Inferior parietal cortex (tissue), 1 donor: Measurements from ENCODE around the gene ROBO2.

Experiments
- DNase-seq: peaks from one replicate; pipeline ENCODE4 v3.0.0-alpha.2; 2016; ENCODE audit errors: extremely low spot score

Gene ROBO2

DNA sequence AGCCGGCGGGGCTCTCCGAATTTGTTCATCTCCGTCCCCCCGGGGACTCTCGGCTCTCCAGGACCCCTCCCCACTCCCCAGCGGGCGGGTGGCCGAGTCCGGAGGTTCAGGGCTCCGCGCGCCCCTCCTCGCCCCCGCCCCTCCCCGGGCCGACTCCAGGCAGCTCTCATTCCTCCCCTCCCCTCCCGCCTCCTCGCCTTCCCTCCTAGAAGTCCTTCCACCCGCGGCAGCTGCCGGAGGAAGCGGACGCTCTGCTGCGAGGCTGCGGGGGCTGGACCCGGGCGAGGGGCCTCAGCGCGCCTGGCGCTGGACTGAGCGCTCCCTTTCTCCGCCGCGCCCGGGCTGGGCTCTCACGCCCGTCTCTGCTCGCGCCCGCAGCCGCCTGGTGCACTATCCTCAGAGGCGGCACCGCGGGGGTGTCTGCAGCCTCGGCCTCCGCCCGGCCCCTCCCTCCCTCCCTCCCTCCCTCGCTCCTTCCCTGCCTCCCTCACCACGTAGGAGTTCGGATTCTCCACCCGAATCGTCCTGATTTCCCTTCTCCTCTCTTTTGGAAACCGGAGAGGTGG is at the start of gene ROBO2:
ROBO2 (plus strand) TSS at position 494 of the 566 bp plus-strand sequence. CDS start 687 bp downstream, outside the sequence.
- no peak for DNase-seq

DNA sequence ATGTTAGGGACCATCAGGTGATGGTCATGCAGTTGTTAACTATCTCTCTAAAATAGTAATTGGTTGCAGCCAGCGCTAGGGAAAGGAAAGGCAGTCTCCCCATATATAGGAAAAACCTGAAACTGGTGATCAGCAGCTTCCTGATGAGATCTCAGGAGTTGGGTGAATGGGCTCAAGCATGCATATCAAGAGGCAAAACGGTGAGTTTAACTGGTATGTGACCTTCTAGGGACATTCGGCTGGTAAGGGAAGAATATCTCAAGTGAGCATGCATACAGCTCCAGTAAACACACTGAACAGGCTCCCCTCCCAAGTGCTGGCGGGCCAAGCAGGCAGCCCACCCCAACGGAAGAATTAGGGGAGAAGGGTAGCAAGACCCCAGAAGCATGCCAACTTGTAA is 49.3 kb upstream of the ROBO2 start:
- DNase-seq, result no peak

DNA sequence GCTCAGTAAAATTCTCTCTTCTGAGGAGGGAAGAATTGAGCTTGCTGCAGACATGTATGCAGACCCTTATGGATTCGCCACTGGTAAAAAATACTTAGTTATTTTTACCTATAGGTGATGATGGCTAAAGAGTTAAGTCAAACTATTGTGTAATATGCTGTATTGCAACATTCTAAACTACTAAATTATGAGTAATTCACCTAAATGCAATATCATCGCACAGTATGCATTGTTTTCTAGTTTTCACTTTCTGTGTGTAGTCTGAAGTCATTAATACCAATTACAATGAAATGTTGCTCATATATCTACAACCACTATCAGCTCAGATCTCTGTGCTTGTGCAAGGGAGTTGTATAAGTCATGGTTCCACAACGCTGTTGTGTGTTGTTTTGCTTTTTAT is 48.7 kb upstream of the ROBO2 start:
- DNase-seq, result no peak

DNA sequence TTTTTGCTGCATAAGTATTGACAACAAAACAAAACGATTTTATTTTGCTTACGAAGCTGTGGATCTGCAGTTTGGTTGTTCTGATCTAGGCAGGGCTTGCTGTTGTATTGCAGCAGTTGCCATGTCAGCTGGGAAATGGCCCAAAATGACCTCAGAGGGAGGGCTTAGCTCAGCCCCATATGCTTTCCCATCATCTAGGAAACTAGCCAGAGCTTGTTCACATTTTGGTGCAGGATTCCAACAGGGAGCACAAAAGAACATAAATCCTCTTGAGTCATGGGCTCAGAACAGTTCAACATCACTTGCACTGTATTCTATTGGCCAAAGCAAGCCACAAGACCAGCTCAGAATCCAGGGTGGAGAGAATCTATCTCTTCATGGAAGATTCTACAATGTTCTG is 42.2 kb upstream of the ROBO2 start:
- DNase-seq, result no peak

GRCh38 chr3:76998555-76998954 is 41.3 kb upstream of the ROBO2 start:
- no peak for DNase-seq

GRCh38 chr3:77001062-77001701 is 38.7 kb upstream of the ROBO2 start:
- no peak for DNase-seq

GRCh38 chr3:77014226-77014625 is 25.7 kb upstream of the ROBO2 start:
- no peak for DNase-seq

GRCh38 chr3:77025471-77025870 is 14.4 kb upstream of the ROBO2 start:
- DNase-seq, result no peak

DNA sequence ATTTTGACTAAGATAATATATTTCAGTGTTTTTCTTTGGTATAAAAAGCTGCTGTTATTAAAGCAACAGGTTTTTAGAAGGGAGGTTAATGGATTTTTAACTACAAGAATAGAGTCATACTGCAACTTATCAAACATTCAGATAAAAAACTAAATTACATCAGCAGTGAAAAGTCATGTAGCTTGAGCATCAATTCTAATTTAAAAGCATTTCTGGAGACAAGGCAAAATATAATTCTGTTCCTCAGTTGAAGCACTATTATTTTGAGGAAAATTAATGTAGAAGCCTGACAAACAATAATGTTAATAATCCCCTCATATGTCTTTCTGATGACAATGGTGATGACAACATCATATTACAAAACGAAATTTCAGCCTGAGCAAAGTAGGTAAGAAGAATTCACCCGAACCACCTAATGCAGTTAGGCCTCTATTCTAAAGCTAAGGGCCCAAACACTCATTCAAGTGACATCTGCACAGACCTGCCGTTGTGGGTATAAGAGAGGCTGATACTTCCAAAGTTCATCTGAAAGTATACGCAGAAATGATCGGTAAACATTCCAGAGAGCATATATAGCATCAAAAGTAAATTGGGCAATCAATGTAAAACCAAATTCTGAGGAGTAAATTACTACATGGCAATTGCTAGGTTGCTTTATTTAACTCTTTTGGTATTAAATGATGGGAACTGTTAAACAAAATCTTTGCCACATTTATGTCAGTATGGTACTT is 12.8 kb upstream of the ROBO2 start:
- no peak for DNase-seq

DNA sequence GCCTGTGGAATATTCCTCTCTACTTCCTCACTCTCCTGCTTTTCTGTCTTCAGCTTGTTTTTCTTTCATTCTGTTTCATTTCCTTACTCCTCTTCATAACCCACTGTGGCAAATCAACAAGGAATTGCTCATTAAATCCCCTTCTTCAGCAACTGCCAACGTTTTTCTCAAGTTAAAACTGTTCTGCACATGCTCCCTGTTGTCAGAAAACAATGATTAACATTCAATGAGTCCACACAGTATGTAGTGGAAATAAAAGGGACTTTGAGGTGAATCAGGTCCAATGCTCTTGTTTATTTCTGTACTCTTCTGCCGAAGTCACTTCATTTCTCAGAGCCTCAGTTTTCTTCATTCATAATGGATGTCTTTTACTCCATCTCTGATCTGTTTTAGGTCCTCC is 11.9 kb upstream of the ROBO2 start:
- DNase-seq, result no peak

GRCh38 chr3:77038468-77038929 is 1.4 kb upstream of the ROBO2 start:
- DNase-seq, result peak; percentile 86

DNA sequence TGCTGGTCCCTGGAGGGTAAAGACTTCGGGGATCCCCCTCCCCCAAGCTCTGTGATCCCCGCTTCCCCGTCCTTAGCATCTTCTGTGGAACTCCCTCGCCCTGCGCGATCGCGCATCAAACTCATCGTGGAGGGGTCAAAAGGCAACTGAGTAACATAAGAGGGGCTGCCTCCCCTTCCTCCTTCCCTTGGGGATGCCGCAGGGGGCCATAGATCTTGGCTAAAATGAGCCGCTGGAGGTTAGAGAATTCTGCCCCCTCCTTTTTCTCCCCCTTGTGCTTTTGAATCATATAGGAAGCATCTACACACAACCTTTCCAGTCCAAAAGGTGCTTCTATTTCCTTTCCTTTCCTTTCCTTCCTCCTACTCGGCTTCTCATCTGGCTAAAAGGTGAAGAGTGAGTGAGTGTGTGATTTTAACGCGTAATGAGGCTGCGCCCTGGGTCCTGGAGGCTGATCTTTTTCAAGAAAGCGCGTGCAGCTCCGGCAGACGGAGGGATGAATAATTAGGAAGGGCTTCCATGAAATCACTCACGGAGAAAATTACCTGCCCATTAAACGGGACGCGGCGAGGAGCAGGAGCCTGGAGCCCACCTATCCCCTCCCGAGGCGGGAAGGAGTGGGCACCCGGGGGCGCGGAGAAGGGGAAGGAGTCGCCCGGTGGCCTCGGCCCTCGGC is 831 bp upstream of the ROBO2 start:
- no peak for DNase-seq

DNA sequence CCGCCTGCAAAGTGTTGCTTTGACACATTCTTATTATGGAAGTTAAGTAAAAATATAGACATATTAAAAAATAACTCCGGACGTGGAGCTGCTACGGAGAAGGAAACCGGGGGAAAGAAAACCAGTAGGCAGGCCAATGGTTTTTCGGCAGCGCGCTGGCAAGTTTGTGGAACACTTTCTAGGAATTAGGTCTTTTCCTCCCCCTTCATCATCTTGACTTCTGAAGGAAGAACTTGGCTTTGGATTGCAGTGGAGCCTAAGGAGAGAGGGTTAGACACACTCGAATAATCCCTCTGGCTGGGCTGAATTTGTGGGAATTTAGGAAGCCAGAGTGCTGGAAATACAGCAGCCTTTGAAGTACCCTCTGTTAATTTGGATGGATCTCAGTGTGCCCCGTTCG is 317 bp downstream of the ROBO2 start:
- no peak for DNase-seq

DNA sequence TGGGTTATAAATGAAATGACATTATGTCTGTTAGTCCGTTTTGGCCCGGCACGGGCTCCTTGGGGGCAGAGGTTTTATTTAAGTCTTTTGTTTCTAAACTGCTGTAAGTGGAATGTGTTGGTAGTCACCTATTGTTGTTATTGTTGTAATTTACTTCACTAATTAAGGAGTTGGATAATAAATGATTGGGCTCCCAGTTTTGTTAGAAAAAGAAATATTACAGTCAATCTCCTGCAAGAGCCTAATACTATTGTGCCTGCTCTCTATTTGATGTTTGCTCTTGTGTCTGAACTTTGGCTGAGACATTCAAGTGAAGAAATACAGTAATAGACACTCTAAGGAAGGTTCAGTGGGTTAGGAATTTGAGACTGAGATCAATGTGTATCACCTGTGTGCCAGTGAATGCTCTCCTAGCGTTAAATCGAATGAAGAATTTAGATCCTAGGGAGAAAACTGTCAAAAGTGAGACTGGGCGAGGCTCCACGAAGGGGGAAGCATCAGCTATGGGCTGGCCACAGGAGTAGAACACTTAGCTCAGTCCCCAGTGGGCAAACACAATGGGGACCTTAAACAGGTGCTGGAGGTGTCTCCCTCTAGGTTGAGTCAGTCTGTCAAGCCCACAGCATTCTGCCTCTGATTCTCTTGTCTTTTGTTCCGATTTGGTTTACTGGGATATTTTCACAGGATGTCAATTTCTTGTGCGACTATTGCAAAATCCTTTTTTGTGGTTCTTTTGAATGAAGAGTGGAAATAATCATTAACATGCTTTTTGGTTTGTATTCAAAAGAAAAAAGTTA is 1.2 kb downstream of the ROBO2 start:
- DNase-seq, result no peak

GRCh38 chr3:77041811-77042210 is 1.9 kb downstream of the ROBO2 start:
- DNase-seq, result no peak

- no peak for DNase-seq
These were observed 2.4 kb downstream of the ROBO2 start for GRCh38 chr3:77042343-77042742.

- no peak for DNase-seq
These were observed 3.0 kb downstream of the ROBO2 start for GRCh38 chr3:77042882-77043281.

GRCh38 chr3:77045686-77046085 is 5.8 kb downstream of the ROBO2 start:
- DNase-seq, result no peak

DNA sequence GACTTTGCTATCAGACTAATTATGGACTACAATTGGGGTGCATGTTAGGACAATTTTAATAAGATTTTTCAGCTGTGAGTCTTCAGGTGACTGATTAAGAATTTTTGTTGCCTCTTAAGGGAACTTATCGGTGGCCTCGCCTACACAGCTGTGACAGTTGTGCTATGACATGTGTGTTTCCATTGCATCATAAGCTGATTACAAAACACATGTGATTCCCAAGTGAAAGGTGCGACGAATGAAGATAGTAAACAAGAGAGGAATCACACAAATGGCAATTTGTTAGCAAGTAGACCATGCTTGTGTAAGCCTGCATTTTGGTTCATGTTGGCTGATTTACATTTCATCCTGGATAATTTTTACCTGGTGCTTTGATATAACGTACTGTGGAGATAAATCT is 8.3 kb downstream of the ROBO2 start:
- DNase-seq, result no peak

DNA sequence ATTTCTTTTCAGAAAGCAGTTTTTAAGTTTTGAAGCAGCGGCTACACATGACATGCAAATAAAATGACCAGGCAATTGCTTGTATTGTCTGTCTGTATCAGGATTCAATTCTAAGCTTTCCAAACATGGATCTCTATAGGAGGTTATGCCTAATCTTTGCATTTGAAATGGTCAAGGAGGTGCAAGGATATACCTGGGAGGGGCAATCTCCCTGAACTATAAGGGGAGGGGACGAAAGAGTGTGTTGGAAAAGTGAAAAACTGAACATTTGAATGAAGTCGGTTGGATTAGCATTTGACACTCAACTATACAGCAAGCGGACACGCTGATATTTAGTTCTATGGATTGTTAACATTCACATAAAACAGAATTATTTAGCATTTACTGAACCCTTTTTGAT is 11.7 kb downstream of the ROBO2 start:
- no peak for DNase-seq

DNA sequence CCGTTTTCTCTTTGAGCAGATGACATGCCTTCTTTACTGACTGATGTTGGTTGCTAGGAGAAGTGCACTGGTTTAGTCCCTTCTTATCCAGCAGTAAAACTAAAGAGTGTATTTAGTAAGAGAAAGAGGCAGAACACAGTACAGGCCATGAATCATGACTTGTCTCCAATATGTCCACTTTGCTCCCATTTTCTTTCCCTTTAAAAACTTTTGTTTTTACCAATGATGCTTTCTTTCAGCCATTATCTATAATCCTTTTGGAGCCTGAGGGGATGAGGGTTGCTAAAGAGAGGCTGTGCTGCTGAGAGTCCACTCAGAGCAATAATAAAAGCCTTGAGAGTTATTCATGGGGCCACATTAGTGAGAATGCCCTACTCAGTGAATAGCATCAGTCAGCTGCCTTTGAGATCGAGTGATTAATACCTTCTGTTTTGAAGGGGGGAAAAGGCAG is 12.2 kb downstream of the ROBO2 start:
- no peak for DNase-seq
